Measurements from ENCODE around the gene TBCA.
"Not testable (repeated sequence)": the region's sequence is repeated elsewhere in the genome, so short reads cannot be mapped to it uniquely, and the experiment has no call there.

The TBCA gene

GRCh38 chr5:77773734-77774280, 2.3 kb downstream of the TBCA start:
- peaks cover 70% of the 10 kb centered on the region for H3K79me2 ChIP-seq (ENCODE audit: control insufficient read depth, insufficient read depth, low read length, unreplicated experiment)
- H2AFZ ChIP-seq (ENCODE audit: low read length, unreplicated experiment): no peak overlapping the region
- peak overlapping the region; percentile 91 for H3K4me3 ChIP-seq (ENCODE audit: low read depth, low read length)
- H3K27me3 ChIP-seq (ENCODE audit: insufficient read depth, low read length): no peaks in the 10 kb centered on the region
- no peak overlapping the region for H3K27ac ChIP-seq (ENCODE audit: low read depth, low read length)
- H3K36me3 ChIP-seq (ENCODE audit: insufficient read depth, low read length): peaks cover 8% of the 10 kb centered on the region
- peaks cover 17% of the 10 kb centered on the region for H3K4me1 ChIP-seq (ENCODE audit: control insufficient read depth, insufficient read depth, low read length, unreplicated experiment)

- Histone ChIP-seq H3K4me1 (ENCODE audit: control insufficient read depth, insufficient read depth, low read length, unreplicated experiment) (peaks cover 17% of the 10 kb centered on the region), H3K36me3 (ENCODE audit: insufficient read depth, low read length) (peaks cover 16% of the 10 kb centered on the region), H3K27me3 (ENCODE audit: insufficient read depth, low read length) (no peaks in the 10 kb centered on the region), H2AFZ (ENCODE audit: low read length, unreplicated experiment) (no peak overlapping the region), H3K79me2 (ENCODE audit: control insufficient read depth, insufficient read depth, low read length, unreplicated experiment) (peaks cover 80% of the 10 kb centered on the region), H3K4me3 (ENCODE audit: low read depth, low read length) (peak overlapping the region; percentile 91), H3K27ac (ENCODE audit: low read depth, low read length) (no peak overlapping the region)
Observed at GRCh38 chr5:77772729-77773128, 3.4 kb downstream of the TBCA start.

- Histone ChIP-seq H2AFZ (ENCODE audit: low read length, unreplicated experiment) (no peak overlapping the region), H3K27ac (ENCODE audit: low read depth, low read length) (no peak overlapping the region), H3K4me3 (ENCODE audit: low read depth, low read length) (no peak overlapping the region), H3K27me3 (ENCODE audit: insufficient read depth, low read length) (no peaks in the 10 kb centered on the region), H3K79me2 (ENCODE audit: control insufficient read depth, insufficient read depth, low read length, unreplicated experiment) (peaks cover 91% of the 10 kb centered on the region), H3K4me1 (ENCODE audit: control insufficient read depth, insufficient read depth, low read length, unreplicated experiment) (peaks cover 17% of the 10 kb centered on the region), H3K36me3 (ENCODE audit: insufficient read depth, low read length) (peaks cover 27% of the 10 kb centered on the region)
Observed at GRCh38 chr5:77771452-77771851, 4.7 kb downstream of the TBCA start.

GRCh38 chr5:77770293-77771005, 5.7 kb downstream of the TBCA start:
- Histone ChIP-seq H3K36me3 (ENCODE audit: insufficient read depth, low read length) (peaks cover 27% of the 10 kb centered on the region), H3K79me2 (ENCODE audit: control insufficient read depth, insufficient read depth, low read length, unreplicated experiment) (peaks cover 92% of the 10 kb centered on the region)

GRCh38 chr5:77768978-77769377, 7.2 kb downstream of the TBCA start:
- Histone ChIP-seq H3K4me3 (ENCODE audit: low read depth, low read length) (no peak overlapping the region), H3K27me3 (ENCODE audit: insufficient read depth, low read length) (no peaks in the 10 kb centered on the region), H3K79me2 (ENCODE audit: control insufficient read depth, insufficient read depth, low read length, unreplicated experiment) (peaks cover 91% of the 10 kb centered on the region), H3K27ac (ENCODE audit: low read depth, low read length) (no peak overlapping the region), H3K36me3 (ENCODE audit: insufficient read depth, low read length) (peaks cover 37% of the 10 kb centered on the region), H2AFZ (ENCODE audit: low read length, unreplicated experiment) (no peak overlapping the region), H3K4me1 (ENCODE audit: control insufficient read depth, insufficient read depth, low read length, unreplicated experiment) (peaks cover 11% of the 10 kb centered on the region)

More at GRCh38 chr5:77770293-77771005, 5.7 kb downstream of the TBCA start:
- H2AFZ ChIP-seq (ENCODE audit: low read length, unreplicated experiment): no peak overlapping the region
- no peak overlapping the region for H3K4me3 ChIP-seq (ENCODE audit: low read depth, low read length)
- peaks cover 17% of the 10 kb centered on the region for H3K4me1 ChIP-seq (ENCODE audit: control insufficient read depth, insufficient read depth, low read length, unreplicated experiment)
- H3K27ac ChIP-seq (ENCODE audit: low read depth, low read length): no peak overlapping the region
- H3K27me3 ChIP-seq (ENCODE audit: insufficient read depth, low read length): no peaks in the 10 kb centered on the region

- Histone ChIP-seq H3K4me3 (ENCODE audit: low read depth, low read length) (no peak overlapping the region), H2AFZ (ENCODE audit: low read length, unreplicated experiment) (no peak overlapping the region), H3K27ac (ENCODE audit: low read depth, low read length) (no peak overlapping the region), H3K36me3 (ENCODE audit: insufficient read depth, low read length) (peaks cover 45% of the 10 kb centered on the region), H3K4me1 (ENCODE audit: control insufficient read depth, insufficient read depth, low read length, unreplicated experiment) (no peaks in the 10 kb centered on the region), H3K79me2 (ENCODE audit: control insufficient read depth, insufficient read depth, low read length, unreplicated experiment) (peaks cover 88% of the 10 kb centered on the region), H3K27me3 (ENCODE audit: insufficient read depth, low read length) (no peaks in the 10 kb centered on the region)
Observed at GRCh38 chr5:77767301-77767700, 8.8 kb downstream of the TBCA start.

GRCh38 chr5:77761606-77762005, 14.5 kb downstream of the TBCA start:
- Histone ChIP-seq H3K27me3 (ENCODE audit: insufficient read depth, low read length) (no peaks in the 10 kb centered on the region), H2AFZ (ENCODE audit: low read length, unreplicated experiment) (no peak overlapping the region), H3K4me3 (ENCODE audit: low read depth, low read length) (no peak overlapping the region), H3K27ac (ENCODE audit: low read depth, low read length) (no peak overlapping the region), H3K4me1 (ENCODE audit: control insufficient read depth, insufficient read depth, low read length, unreplicated experiment) (no peaks in the 10 kb centered on the region), H3K79me2 (ENCODE audit: control insufficient read depth, insufficient read depth, low read length, unreplicated experiment) (peaks cover 78% of the 10 kb centered on the region), H3K36me3 (ENCODE audit: insufficient read depth, low read length) (peaks cover 32% of the 10 kb centered on the region)

- Histone ChIP-seq H3K27me3 (ENCODE audit: insufficient read depth, low read length) (no peaks in the 10 kb centered on the region), H3K4me1 (ENCODE audit: control insufficient read depth, insufficient read depth, low read length, unreplicated experiment) (peaks cover 3% of the 10 kb centered on the region), H3K36me3 (ENCODE audit: insufficient read depth, low read length) (peaks cover 17% of the 10 kb centered on the region), H2AFZ (ENCODE audit: low read length, unreplicated experiment) (no peak overlapping the region), H3K27ac (ENCODE audit: low read depth, low read length) (no peak overlapping the region), H3K79me2 (ENCODE audit: control insufficient read depth, insufficient read depth, low read length, unreplicated experiment) (peaks cover 80% of the 10 kb centered on the region), H3K4me3 (ENCODE audit: low read depth, low read length) (no peak overlapping the region)
Observed at GRCh38 chr5:77758141-77758938, 17.8 kb downstream of the TBCA start.

- Histone ChIP-seq H2AFZ (ENCODE audit: low read length, unreplicated experiment) (no peak overlapping the region), H3K27ac (ENCODE audit: low read depth, low read length) (no peak overlapping the region), H3K27me3 (ENCODE audit: insufficient read depth, low read length) (no peaks in the 10 kb centered on the region), H3K4me1 (ENCODE audit: control insufficient read depth, insufficient read depth, low read length, unreplicated experiment) (peaks cover 3% of the 10 kb centered on the region), H3K36me3 (ENCODE audit: insufficient read depth, low read length) (no peaks in the 10 kb centered on the region), H3K4me3 (ENCODE audit: low read depth, low read length) (no peak overlapping the region), H3K79me2 (ENCODE audit: control insufficient read depth, insufficient read depth, low read length, unreplicated experiment) (peaks cover 85% of the 10 kb centered on the region)
Observed at GRCh38 chr5:77751328-77752023, 24.7 kb downstream of the TBCA start.

- peaks cover 82% of the 10 kb centered on the region for H3K79me2 ChIP-seq (ENCODE audit: control insufficient read depth, insufficient read depth, low read length, unreplicated experiment)
- H3K36me3 ChIP-seq (ENCODE audit: insufficient read depth, low read length); H3K4me1 ChIP-seq (ENCODE audit: control insufficient read depth, insufficient read depth, low read length, unreplicated experiment); H3K27me3 ChIP-seq (ENCODE audit: insufficient read depth, low read length); H2AFZ ChIP-seq (ENCODE audit: low read length, unreplicated experiment); H3K27ac ChIP-seq (ENCODE audit: low read depth, low read length); H3K4me3 ChIP-seq (ENCODE audit: low read depth, low read length): not testable (repeated sequence)
Observed at GRCh38 chr5:77750928-77751327, 25.2 kb downstream of the TBCA start.
